Tibial nerve (tissue), 4 donors: Measurements from ENCODE around the gene GGCT. TPM values are rescaled to one million over a fixed set of nuclear protein-coding genes. Genes with fewer than 3 reads are reported as not detected.
"Not testable (repeated sequence)": the region's sequence is repeated elsewhere in the genome, so short reads cannot be mapped to it uniquely, and the experiment has no call there.

Source experiments
- DNase-seq, 2 donors: peaks; one replicate each; pipeline ENCODE4 v3.0.0-alpha.2; 2019; ENCODE audit warnings: low spot score in 2 of 2
- H3K27ac ChIP-seq, 4 donors: fragments of 200-600 bp; sonication (generic) in 3 of 4; one replicate each; pipeline ENCODE4 v1.5.1; 2017 to 2019; ENCODE audit warnings: mild to moderate bottlenecking in 1 of 4
- H3K27me3 ChIP-seq, 2 donors: fragments of 200-600 bp; sonication (generic) in 1 of 2; one replicate each; pipeline versions ENCODE4 v1.5.1 to v1.6.0; 2017 to 2019
- H3K36me3 ChIP-seq, 3 donors: fragments of 200-600 bp; sonication (generic); one replicate each; pipeline ENCODE4 v1.5.1; 2018 to 2019
- H3K4me1 ChIP-seq, 4 donors: fragments of 200-600 bp; sonication (generic) in 3 of 4; one replicate each; pipeline ENCODE4 v1.5.1; 2017 to 2019
- H3K4me3 ChIP-seq, 4 donors: fragments of 200-600 bp; sonication (generic) in 3 of 4; one replicate each; pipeline ENCODE4 v1.5.1; 2017 to 2019; ENCODE audit warnings: mild to moderate bottlenecking in 1 of 4, moderate library complexity in 1 of 4
- H3K9me3 ChIP-seq, 4 donors: fragments of 200-600 bp; sonication (generic) in 3 of 4; one replicate each; pipeline ENCODE4 v1.5.1; 2017 to 2019
- CTCF ChIP-seq, 5 experiments: fragments of 200-600 bp in 3 of 5; fragments of 450-650 bp in 2 of 5; sonication (generic) in 3 of 5; IDR thresholded peaks; one replicate each; pipeline ENCODE4 v1.5.1; 2016 to 2019; ENCODE audit warnings: antibody characterized with exemption in 5 of 5, mild to moderate bottlenecking in 3 of 5, moderate library complexity in 2 of 5
- EP300 ChIP-seq, 2 donors: sonication (generic); formaldehyde crosslinking; IDR thresholded peaks; one replicate each; pipeline ENCODE4 v1.6.1; 2017; ENCODE audit warnings: antibody characterized with exemption in 2 of 2, mild to moderate bottlenecking in 1 of 2
- POLR2A ChIP-seq, 2 donors: fragments of 450-650 bp; IDR thresholded peaks; one replicate each; pipeline ENCODE4 v1.6.1; 2017; ENCODE audit warnings: antibody characterized with exemption in 2 of 2, mild to moderate bottlenecking in 2 of 2, moderate library complexity in 2 of 2
- WGBS, 2 donors: methylation state at CpG; one replicate each; pipeline ENCODE4 v1.1.5; 2018; 5-methylcytosine and 5-hydroxymethylcytosine counted together
- total RNA-seq, 4 donors: library from RNA; depleted of rRNA; stranded (reverse); fragments of >200 nt; gene quantifications; one replicate each; pipeline ENCODE4 v1.1.0, GENCODE V29; 2016

GGCT gene
- total RNA-seq, 4 donors from 2014 or later = 12.2 to 39.6 (median 29.6) TPM

- Histone ChIP-seq H3K4me3 (no peak overlapping the region), H3K9me3 (no peaks in the 10 kb centered on the region), H3K27me3 (no peaks in the 10 kb centered on the region), H3K4me1 (peaks cover 0 to 6% (median 2%) of the 10 kb centered on the region in 4 donors), H3K27ac (no peak overlapping the region), H3K36me3 (peaks cover 0 to 28% (median 0%) of the 10 kb centered on the region in 3 donors)
- no peak for TF ChIP-seq POLR2A (IDR thresholded peaks at IDR 0.05)
- TF ChIP-seq EP300 (IDR thresholded peaks at IDR 0.05) = no peak
- TF ChIP-seq CTCF (IDR thresholded peaks at IDR 0.05) = no peak
- WGBS, 2 donors = 63 to 69% methylated on average over 6 of the region's 6 CpGs
- DNase-seq = no peak
Measured at GRCh38 chr7:30543813-30544525, 39.3 kb upstream of the GGCT start.

GRCh38 chr7:30543115-30543514 is 38.5 kb upstream of the GGCT start:
- WGBS, 2 donors = 97 to 99% methylated on average over 4 of the region's 4 CpGs
- H3K9me3 ChIP-seq, H3K4me3 ChIP-seq, H3K27ac ChIP-seq, H3K27me3 ChIP-seq, DNase-seq, H3K4me1 ChIP-seq: not testable (repeated sequence)
- H3K36me3 ChIP-seq = peaks cover 0 to 28% (median 0%) of the 10 kb centered on the region in 3 donors

- TF ChIP-seq EP300 (IDR thresholded peaks at IDR 0.05) (no peak), CTCF (IDR thresholded peaks at IDR 0.05) (no peak), POLR2A (IDR thresholded peaks at IDR 0.05) (no peak)
- peaks cover 0 to 26% (median 0%) of the 10 kb centered on the region in 3 donors for H3K36me3 ChIP-seq
- peak in 1 of 2 donors; percentile 14 for DNase-seq
- WGBS, 2 donors = 55 to 77% methylated on average over 5 of the region's 5 CpGs
- no peaks in the 10 kb centered on the region for H3K9me3 ChIP-seq
- no peaks in the 10 kb centered on the region for H3K4me1 ChIP-seq
- no peak overlapping the region for H3K4me3 ChIP-seq
- H3K27me3 ChIP-seq = no peaks in the 10 kb centered on the region
- H3K27ac ChIP-seq = no peak overlapping the region
Measured at GRCh38 chr7:30533886-30534285, 29.3 kb upstream of the GGCT start.

GRCh38 chr7:30531286-30531685 is 26.7 kb upstream of the GGCT start:
- Histone ChIP-seq H3K36me3 (peaks cover 0 to 12% (median 0%) of the 10 kb centered on the region in 3 donors), H3K9me3 (no peaks in the 10 kb centered on the region), H3K27me3 (no peaks in the 10 kb centered on the region), H3K4me1 (no peaks in the 10 kb centered on the region), H3K27ac (no peak overlapping the region), H3K4me3 (no peak overlapping the region)
- WGBS, 2 donors = 96 to 97% methylated on average over 3 of the region's 3 CpGs
- DNase-seq = no peak
- no peak for TF ChIP-seq EP300 (IDR thresholded peaks at IDR 0.05)
- TF ChIP-seq POLR2A (IDR thresholded peaks at IDR 0.05) = no peak
- no peak for TF ChIP-seq CTCF (IDR thresholded peaks at IDR 0.05)

- no peak overlapping the region for H3K4me3 ChIP-seq
- no peaks in the 10 kb centered on the region for H3K27me3 ChIP-seq
- H3K27ac ChIP-seq = no peak overlapping the region
- TF ChIP-seq POLR2A (IDR thresholded peaks at IDR 0.05) (no peak), EP300 (IDR thresholded peaks at IDR 0.05) (no peak), CTCF (IDR thresholded peaks at IDR 0.05) (no peak)
- peaks cover 0 to 11% (median 0%) of the 10 kb centered on the region in 3 donors for H3K36me3 ChIP-seq
- H3K9me3 ChIP-seq = no peaks in the 10 kb centered on the region
- DNase-seq = no peak
- no peaks in the 10 kb centered on the region for H3K4me1 ChIP-seq
- 97 to 100% methylated on average over 1 of the region's 1 CpG for WGBS, 2 donors
Measured at GRCh38 chr7:30530373-30530772, 25.7 kb upstream of the GGCT start.
